IMR-90 (cell line): Measurements from ENCODE around the gene GNA14.

Experiments
- BHLHE40 ChIP-seq: fragments of 150-350 bp; IDR thresholded peaks from 2 replicates; pipeline ENCODE4 v1.6.1; 2016; ENCODE audit warnings: mild to moderate bottlenecking, low read depth, low read length
- CEBPB ChIP-seq: IDR thresholded peaks from 2 replicates; pipeline ENCODE4 v1.6.1; 2012; ENCODE audit warnings: low read depth, low read length, improper control_type of control experiment
- CHD1 ChIP-seq: IDR thresholded peaks from 2 replicates; pipeline ENCODE4 v1.6.1; 2012; ENCODE audit warnings: low read depth, low read length, improper control_type of control experiment
- CTCF ChIP-seq: conservative IDR thresholded peaks from 2 replicates; pipeline ENCODE4 v1.5.1; 2012; ENCODE audit warnings: mild to moderate bottlenecking, low read depth, low read length, improper control_type of control experiment
- MAFK ChIP-seq: IDR thresholded peaks from 2 replicates; pipeline ENCODE4 v1.6.1; 2012; ENCODE audit warnings: low read depth, low read length, improper control_type of control experiment
- MAZ ChIP-seq: IDR thresholded peaks from 2 replicates; pipeline ENCODE4 v1.6.1; 2012; ENCODE audit warnings: low read depth, mild to moderate bottlenecking, low read length, improper control_type of control experiment, moderate library complexity, borderline replicate concordance
- MXI1 ChIP-seq: IDR thresholded peaks from 2 replicates; pipeline ENCODE4 v1.6.1; 2012; ENCODE audit warnings: low read depth, mild to moderate bottlenecking, low read length, moderate library complexity, borderline replicate concordance
- NFE2L2 ChIP-seq: fragments of 150-350 bp; IDR thresholded peaks from 2 replicates; pipeline ENCODE4 v1.6.1; 2016; ENCODE audit warnings: low read depth, mild to moderate bottlenecking, low read length
- POLR2A ChIP-seq: IDR thresholded peaks from 2 replicates; pipeline ENCODE4 v1.6.1; 2012; ENCODE audit warnings: mild to moderate bottlenecking, low read depth, low read length
- RAD21 ChIP-seq: IDR thresholded peaks from 2 replicates; pipeline ENCODE4 v1.6.1; 2012; ENCODE audit warnings: low read length, improper control_type of control experiment
- RCOR1 ChIP-seq: IDR thresholded peaks from 2 replicates; pipeline ENCODE4 v1.6.1; 2012; ENCODE audit warnings: mild to moderate bottlenecking, low read length, improper control_type of control experiment; ENCODE audit not compliant: insufficient replicate concordance
- RFX5 ChIP-seq: IDR thresholded peaks from 2 replicates; pipeline ENCODE4 v1.8.0; 2012; ENCODE audit warnings: low read depth, mild to moderate bottlenecking, low read length, moderate library complexity
- SMC3 ChIP-seq: fragments of 150-350 bp; IDR thresholded peaks from 2 replicates; pipeline ENCODE4 v1.6.1; 2016; ENCODE audit warnings: low read depth, mild to moderate bottlenecking, antibody characterized with exemption, low read length, moderate library complexity

DNA sequence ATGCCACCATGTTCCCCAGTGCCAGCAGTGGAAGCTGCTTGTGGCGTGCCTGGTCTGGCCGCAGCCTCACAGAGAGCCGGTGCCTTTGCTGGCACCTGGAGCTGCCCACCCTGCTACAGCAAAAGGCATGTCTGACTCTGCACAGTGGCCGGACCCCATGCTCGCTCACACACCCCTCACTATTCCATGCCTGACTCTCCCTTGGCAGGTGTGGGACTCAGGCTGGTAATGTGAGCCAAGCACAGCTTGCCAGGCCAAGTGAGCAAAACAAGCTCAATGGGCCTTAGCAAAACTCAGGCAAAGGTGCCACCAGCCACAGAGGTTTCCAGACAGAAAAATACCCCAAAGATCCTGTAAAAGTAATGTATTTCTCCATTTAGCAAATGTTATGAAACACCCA, 15.5 kb downstream of the GNA14 start:
- TF ChIP-seq RAD21 (no peak), CTCF (no peak), BHLHE40 (no peak), POLR2A (no peak), NFE2L2 (no peak), CEBPB (no peak), MAZ (no peak), MAFK (no peak), RCOR1 (no peak), MXI1 (no peak), CHD1 (no peak), SMC3 (no peak), RFX5 (no peak)
